Subcutaneous preadipocyte (primary cell): ENCODE data around the gene FREY1. TPM values are rescaled to one million over a fixed set of nuclear protein-coding genes. Genes with fewer than 3 reads are reported as not detected.

Experiments
- total RNA-seq: library from RNA; depleted of rRNA; stranded (reverse); fragments of >200 nt; gene quantifications from 2 replicates; pipeline ENCODE4 v1.2.3, GENCODE V29; 2012

Gene FREY1, protein sequence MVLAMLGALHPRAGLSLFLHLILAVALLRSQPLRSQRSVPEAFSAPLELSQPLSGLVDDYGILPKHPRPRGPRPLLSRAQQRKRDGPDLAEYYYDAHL
- total RNA-seq = 1.5 and 2.3 TPM in 2 replicates

DNA sequence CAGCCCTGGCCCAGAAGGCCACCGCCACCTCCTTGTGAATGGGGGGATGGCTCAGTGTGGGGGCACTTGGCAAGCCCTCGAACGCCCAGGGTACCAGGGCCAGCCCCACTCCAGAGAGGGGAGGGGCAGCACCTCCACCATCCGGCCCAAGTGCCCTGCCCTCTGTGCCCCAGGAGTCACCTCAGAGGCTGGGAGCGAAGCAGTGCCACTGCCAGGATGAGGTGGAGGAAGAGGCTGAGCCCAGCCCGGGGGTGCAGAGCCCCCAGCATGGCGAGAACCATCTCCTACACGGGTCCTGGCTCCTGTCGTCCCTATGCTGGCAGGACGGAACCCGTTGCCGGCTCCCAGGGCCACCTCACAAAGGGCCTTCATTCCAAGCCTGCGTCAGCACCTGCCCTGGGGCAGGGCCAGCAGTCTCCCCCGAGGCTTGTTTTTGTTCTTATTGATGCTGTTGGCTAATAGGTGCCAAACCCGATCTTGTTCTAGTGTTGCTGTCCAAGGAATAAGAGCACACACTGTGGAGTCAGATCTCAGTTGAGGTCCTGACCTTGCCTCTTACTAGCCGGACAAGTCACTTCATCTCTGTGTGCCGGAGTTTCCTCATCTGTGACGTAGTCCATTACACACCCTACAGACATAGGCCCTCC is at the start of gene FREY1:
FREY1 (minus strand) TSS at position 307 of the 647 bp plus-strand sequence; CDS start at position 281, 26 bp downstream.

DNA sequence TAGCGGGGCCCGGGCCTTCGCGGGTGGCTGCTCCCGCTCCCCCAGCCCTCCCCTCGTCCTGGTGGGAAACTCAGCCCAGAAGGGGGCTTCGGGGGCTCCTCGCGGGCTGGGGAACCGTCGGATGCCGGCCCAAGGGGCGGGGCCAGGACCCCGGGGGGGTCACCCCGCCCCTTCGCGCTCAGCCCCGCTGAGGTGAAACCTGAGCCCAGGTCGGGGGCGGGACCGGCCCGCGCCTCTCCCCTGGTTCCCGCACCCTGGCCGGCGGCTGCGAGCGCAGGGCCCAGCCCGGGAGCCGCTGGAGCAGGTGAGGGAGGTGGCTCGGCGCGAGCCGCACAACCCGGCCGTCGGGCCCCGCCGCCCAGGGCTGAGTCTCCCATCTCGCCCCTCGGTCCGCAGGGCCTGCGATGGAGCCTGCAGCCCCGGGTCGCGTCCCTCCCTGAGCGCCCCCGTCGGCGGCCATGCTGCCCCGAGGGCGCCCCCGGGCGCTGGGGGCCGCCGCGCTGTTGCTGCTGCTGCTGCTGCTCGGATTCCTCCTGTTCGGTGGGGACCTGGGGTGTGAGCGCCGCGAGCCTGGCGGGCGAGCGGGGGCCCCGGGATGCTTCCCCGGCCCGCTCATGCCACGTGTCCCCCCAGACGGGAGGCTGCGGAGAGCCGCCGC is 15.5 kb upstream of the FREY1 start, which contains the start of gene LARGE2:
LARGE2 (plus strand) TSS at position 232 of the 658 bp plus-strand sequence; CDS start at position 459, 227 bp downstream.

DNA sequence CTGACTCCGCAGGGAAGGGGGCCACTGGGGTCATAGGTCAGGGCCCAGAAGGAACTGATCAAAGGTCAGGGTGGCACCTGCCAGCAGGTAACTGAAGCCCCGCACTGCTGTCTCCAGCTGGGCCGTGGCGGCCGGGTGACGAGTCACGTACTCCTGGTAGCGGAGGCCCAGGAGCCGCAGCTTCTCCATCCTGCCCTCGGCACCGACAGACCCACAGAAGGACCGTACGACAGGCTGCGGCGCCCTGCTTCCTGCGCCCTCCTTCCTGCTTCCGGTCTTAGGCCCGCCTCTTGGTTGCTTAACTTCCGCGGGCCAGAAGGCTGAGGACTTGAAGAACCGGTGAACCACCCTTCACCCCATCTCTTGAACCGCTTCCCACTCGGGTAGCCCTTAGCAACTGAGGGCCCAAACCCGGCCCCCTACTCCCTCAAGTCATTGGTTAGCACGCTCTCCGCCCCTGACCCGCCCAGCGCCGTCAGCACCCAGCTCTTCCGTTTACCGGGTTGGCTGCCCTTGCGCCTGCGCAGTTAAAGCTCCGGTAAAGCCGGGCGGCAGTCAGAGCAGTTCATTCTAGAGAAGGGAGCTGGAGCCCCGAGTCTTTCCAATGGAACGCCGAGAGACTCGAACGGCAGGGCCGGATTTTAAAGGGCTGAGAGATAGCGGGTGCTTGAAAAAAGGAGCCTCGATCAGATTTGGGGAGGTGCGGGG is 10.7 kb upstream of the FREY1 start, which contains the start of gene PEX16:
PEX16 (minus strand) TSS at position 255 of the 708 bp plus-strand sequence; CDS start at position 189, 66 bp downstream.

DNA sequence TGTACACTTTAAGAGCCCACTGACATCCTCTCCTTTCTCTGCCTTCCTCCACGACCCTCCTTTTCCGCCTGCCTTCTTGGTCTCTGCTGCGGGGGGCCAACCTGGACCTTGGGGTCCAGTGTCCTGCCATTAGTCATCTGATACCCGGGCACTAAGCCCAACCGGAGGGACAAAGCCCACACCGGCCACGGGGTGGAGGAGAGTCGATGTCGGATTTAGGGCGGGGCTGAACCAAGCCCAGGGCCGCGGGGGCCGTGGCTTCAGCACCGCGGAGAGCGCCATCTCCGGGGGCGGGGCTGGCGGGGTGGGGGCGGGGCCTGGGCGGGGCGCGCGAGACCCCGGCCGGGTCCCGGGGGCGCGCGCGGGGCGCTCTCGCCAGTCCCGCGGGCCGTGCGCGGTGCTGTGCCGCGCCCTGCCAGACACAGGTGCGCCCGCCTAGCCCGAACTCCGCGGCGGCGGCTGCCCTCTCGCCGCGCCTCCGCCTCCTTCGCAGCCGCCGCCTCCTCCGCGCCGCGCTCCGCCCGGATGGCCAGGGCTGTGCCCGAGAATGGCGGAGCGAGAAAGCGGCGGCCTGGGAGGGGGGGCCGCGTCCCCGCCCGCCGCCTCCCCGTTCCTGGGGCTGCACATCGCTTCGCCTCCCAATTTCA is 21.7 kb downstream of the FREY1 start, which contains the start of gene MAPK8IP1:
MAPK8IP1 (plus strand) TSS at position 378 of the 647 bp plus-strand sequence; CDS start at position 548, 170 bp downstream.

Other genes starting within 250 kb of the FREY1 start
- 3.3 and 8.1 TPM in 2 replicates for gene CHST1, start 241.6 kb downstream of the FREY1 start, total RNA-seq
- 8.8 and 10.9 TPM in 2 replicates for gene SLC35C1, start 102.1 kb downstream of the FREY1 start, total RNA-seq
- gene CRY2, start 59.8 kb downstream of the FREY1 start, total RNA-seq = 10.7 and 13.3 TPM in 2 replicates
- gene MAPK8IP1, start 21.6 kb downstream of the FREY1 start, total RNA-seq = 7.3 and 7.4 TPM in 2 replicates
- 29.7 and 30.9 TPM in 2 replicates for gene PEX16, start 10.6 kb upstream of the FREY1 start, total RNA-seq
- not detected in 2 replicates for gene LARGE2, start 15.4 kb upstream of the FREY1 start, total RNA-seq
- gene PHF21A, start 214.2 kb upstream of the FREY1 start, total RNA-seq = 10.7 and 14.5 TPM in 2 replicates